Activated naive CD4-positive, alpha-beta T cell treated with anti-CD3 and anti-CD28 coated beads, Interleukin-2, amount 10 ng/mL, durations not matched to agents 7 days and 5 days (primary cell): ENCODE measurements around the gene CMC2.

Source experiments
- CTCF ChIA-PET: fragments of 350-600 bp; sonication (Branson Sonifier 250); formaldehyde crosslinking; loops from one replicate; lab custom pipeline; 2021; ENCODE audit warnings: antibody characterized with exemption; lab: Charles Lee
- DNase-seq: peaks from one replicate; pipeline ENCODE4 v3.0.0-alpha.2; 2020
- H3K27ac Mint-ChIP-seq: one replicate; pipeline ENCODE4 v1.8.0; 2021; ENCODE audit warnings: mild to moderate bottlenecking, moderate library complexity, mixed read lengths
- H3K27me3 Mint-ChIP-seq: one replicate; pipeline ENCODE4 v1.8.0; 2021; ENCODE audit warnings: mild to moderate bottlenecking, mixed read lengths
- H3K36me3 Mint-ChIP-seq: one replicate; pipeline ENCODE4 v1.8.0; 2021; ENCODE audit warnings: mixed read lengths
- H3K4me1 Mint-ChIP-seq: one replicate; pipeline ENCODE4 v1.8.0; 2021; ENCODE audit warnings: mixed read lengths
- H3K4me3 Mint-ChIP-seq: one replicate; pipeline ENCODE4 v1.8.0; 2021; ENCODE audit warnings: mild to moderate bottlenecking, moderate library complexity, mixed read lengths
- H3K9me3 Mint-ChIP-seq: one replicate; pipeline ENCODE4 v1.8.0; 2021; ENCODE audit warnings: mixed read lengths

Gene CMC2

GRCh38 chr16:80993834-80994233, 12.9 kb downstream of the CMC2 start:
- CTCF ChIA-PET, result interaction anchor here (1.1 to 1.8 kb wide), 3 partner anchors 11 to 185 kb away, joined by 3 to 6 read pairs (median 5); no protein-coding TSS in a partner anchor
- DNase-seq, result no peak
- Mint-ChIP-seq H3K36me3 (peaks cover 47% of the 10 kb centered on the region), H3K27me3 (no peaks in the 10 kb centered on the region), H3K27ac (no peak overlapping the region), H3K4me1 (peaks cover 40% of the 10 kb centered on the region), H3K9me3 (no peaks in the 10 kb centered on the region), H3K4me3 (no peak overlapping the region)

- H3K27me3 Mint-ChIP-seq, result no peaks in the 10 kb centered on the region
- H3K36me3 Mint-ChIP-seq, result peaks cover 46% of the 10 kb centered on the region
- H3K27ac Mint-ChIP-seq, result no peak overlapping the region
- no peaks in the 10 kb centered on the region for H3K9me3 Mint-ChIP-seq
- no peak for DNase-seq
- H3K4me1 Mint-ChIP-seq, result peaks cover 34% of the 10 kb centered on the region
- CTCF ChIA-PET, result interaction anchor here (1.1 to 1.8 kb wide), 3 partner anchors 11 to 185 kb away, joined by 3 to 6 read pairs (median 5); no protein-coding TSS in a partner anchor
- H3K4me3 Mint-ChIP-seq, result no peak overlapping the region
Observed at GRCh38 chr16:80993307-80993706, 13.4 kb downstream of the CMC2 start.

- CTCF ChIA-PET, result interaction anchor here (1.6 to 1.8 kb wide), 2 partner anchors 12 to 18 kb away, joined by 5 to 6 read pairs; no protein-coding TSS in a partner anchor
- H3K27ac Mint-ChIP-seq, result no peak overlapping the region
- no peak for DNase-seq
- H3K27me3 Mint-ChIP-seq, result no peaks in the 10 kb centered on the region
- peaks cover 29% of the 10 kb centered on the region for H3K4me1 Mint-ChIP-seq
- H3K9me3 Mint-ChIP-seq, result no peaks in the 10 kb centered on the region
- H3K4me3 Mint-ChIP-seq, result no peak overlapping the region
- peaks cover 46% of the 10 kb centered on the region for H3K36me3 Mint-ChIP-seq
Observed at GRCh38 chr16:80992676-80993293, 13.9 kb downstream of the CMC2 start.

GRCh38 chr16:80991792-80992430, 14.8 kb downstream of the CMC2 start:
- peaks cover 52% of the 10 kb centered on the region for H3K36me3 Mint-ChIP-seq
- CTCF ChIA-PET, result no interaction called here
- peaks cover 24% of the 10 kb centered on the region for H3K4me1 Mint-ChIP-seq
- H3K27ac Mint-ChIP-seq, result no peak overlapping the region
- no peak for DNase-seq
- H3K4me3 Mint-ChIP-seq, result no peak overlapping the region
- no peaks in the 10 kb centered on the region for H3K9me3 Mint-ChIP-seq
- H3K27me3 Mint-ChIP-seq, result no peaks in the 10 kb centered on the region

GRCh38 chr16:80990978-80991377, 15.7 kb downstream of the CMC2 start:
- no peak for DNase-seq
- Mint-ChIP-seq H3K9me3 (no peaks in the 10 kb centered on the region), H3K4me3 (no peak overlapping the region), H3K27ac (no peak overlapping the region), H3K36me3 (peaks cover 58% of the 10 kb centered on the region), H3K27me3 (no peaks in the 10 kb centered on the region), H3K4me1 (peaks cover 20% of the 10 kb centered on the region)
- CTCF ChIA-PET, result no interaction called here

GRCh38 chr16:80990577-80990976, 16.1 kb downstream of the CMC2 start:
- H3K4me3 Mint-ChIP-seq, result no peak overlapping the region
- no peaks in the 10 kb centered on the region for H3K9me3 Mint-ChIP-seq
- no peaks in the 10 kb centered on the region for H3K27me3 Mint-ChIP-seq
- no peak overlapping the region for H3K27ac Mint-ChIP-seq
- peaks cover 59% of the 10 kb centered on the region for H3K36me3 Mint-ChIP-seq
- CTCF ChIA-PET, result no interaction called here
- DNase-seq, result no peak
- peaks cover 19% of the 10 kb centered on the region for H3K4me1 Mint-ChIP-seq

GRCh38 chr16:80989801-80990200, 16.9 kb downstream of the CMC2 start:
- no peaks in the 10 kb centered on the region for H3K9me3 Mint-ChIP-seq
- no peak overlapping the region for H3K4me3 Mint-ChIP-seq
- H3K27me3 Mint-ChIP-seq, result no peaks in the 10 kb centered on the region
- DNase-seq, result no peak
- CTCF ChIA-PET, result no interaction called here
- peaks cover 19% of the 10 kb centered on the region for H3K4me1 Mint-ChIP-seq
- peaks cover 57% of the 10 kb centered on the region for H3K36me3 Mint-ChIP-seq
- H3K27ac Mint-ChIP-seq, result no peak overlapping the region

GRCh38 chr16:80988756-80989155, 17.9 kb downstream of the CMC2 start:
- H3K4me3 Mint-ChIP-seq, result no peak overlapping the region
- peaks cover 51% of the 10 kb centered on the region for H3K36me3 Mint-ChIP-seq
- CTCF ChIA-PET, result interaction anchor here (1.4 kb wide), 1 partner anchor 16 kb away, joined by 4 read pairs; no protein-coding TSS in a partner anchor
- H3K27me3 Mint-ChIP-seq, result no peaks in the 10 kb centered on the region
- H3K27ac Mint-ChIP-seq, result no peak overlapping the region
- peaks cover 10% of the 10 kb centered on the region for H3K4me1 Mint-ChIP-seq
- H3K9me3 Mint-ChIP-seq, result no peaks in the 10 kb centered on the region
- DNase-seq, result no peak

GRCh38 chr16:80986557-80986956, 20.1 kb downstream of the CMC2 start:
- Mint-ChIP-seq H3K4me3 (no peak overlapping the region), H3K27me3 (no peaks in the 10 kb centered on the region), H3K36me3 (peaks cover 44% of the 10 kb centered on the region), H3K27ac (no peak overlapping the region), H3K9me3 (no peaks in the 10 kb centered on the region), H3K4me1 (peaks cover 5% of the 10 kb centered on the region)
- CTCF ChIA-PET, result interaction anchor here (1.8 kb wide), 1 partner anchor 10 kb away, joined by 5 read pairs; no protein-coding TSS in a partner anchor
- DNase-seq, result no peak

GRCh38 chr16:80985611-80986010, 21.1 kb downstream of the CMC2 start:
- peaks cover 44% of the 10 kb centered on the region for H3K36me3 Mint-ChIP-seq

GRCh38 chr16:80984124-80984892, 22.4 kb downstream of the CMC2 start:
- no peak overlapping the region for H3K27ac Mint-ChIP-seq
- no peak overlapping the region for H3K4me3 Mint-ChIP-seq
- peaks cover 5% of the 10 kb centered on the region for H3K4me1 Mint-ChIP-seq
- peaks cover 37% of the 10 kb centered on the region for H3K36me3 Mint-ChIP-seq
- no peak for DNase-seq
- H3K27me3 Mint-ChIP-seq, result no peaks in the 10 kb centered on the region
- CTCF ChIA-PET, result no interaction called here
- H3K9me3 Mint-ChIP-seq, result no peaks in the 10 kb centered on the region

More at GRCh38 chr16:80985611-80986010, 21.1 kb downstream of the CMC2 start:
- Mint-ChIP-seq H3K9me3 (no peaks in the 10 kb centered on the region), H3K27ac (no peak overlapping the region), H3K4me3 (no peak overlapping the region), H3K27me3 (no peaks in the 10 kb centered on the region), H3K4me1 (peaks cover 5% of the 10 kb centered on the region)
- CTCF ChIA-PET, result interaction anchor here (1.1 kb wide), 1 partner anchor 11 kb away, joined by 7 read pairs; no protein-coding TSS in a partner anchor
- DNase-seq, result no peak

- Mint-ChIP-seq H3K4me1 (peaks cover 5% of the 10 kb centered on the region), H3K27ac (no peak overlapping the region), H3K27me3 (no peaks in the 10 kb centered on the region), H3K4me3 (no peak overlapping the region), H3K36me3 (peaks cover 34% of the 10 kb centered on the region), H3K9me3 (no peaks in the 10 kb centered on the region)
- CTCF ChIA-PET, result no interaction called here
- no peak for DNase-seq
Observed at GRCh38 chr16:80982646-80983045, 24.0 kb downstream of the CMC2 start.

GRCh38 chr16:80981103-80981502, 25.6 kb downstream of the CMC2 start:
- Mint-ChIP-seq H3K27me3 (no peaks in the 10 kb centered on the region), H3K36me3 (peaks cover 28% of the 10 kb centered on the region), H3K4me1 (peaks cover 2% of the 10 kb centered on the region), H3K9me3 (no peaks in the 10 kb centered on the region), H3K4me3 (no peak overlapping the region), H3K27ac (no peak overlapping the region)
- DNase-seq, result no peak
- CTCF ChIA-PET, result interaction anchor here (0.5 kb wide), 1 partner anchor 1379 kb away, joined by 3 read pairs; no protein-coding TSS in a partner anchor

GRCh38 chr16:80976946-80977345, 29.7 kb downstream of the CMC2 start:
- no peak for DNase-seq
- Mint-ChIP-seq H3K9me3 (no peaks in the 10 kb centered on the region), H3K27ac (no peak overlapping the region), H3K4me3 (no peak overlapping the region), H3K4me1 (no peaks in the 10 kb centered on the region), H3K36me3 (peaks cover 37% of the 10 kb centered on the region), H3K27me3 (no peaks in the 10 kb centered on the region)
- CTCF ChIA-PET, result no interaction called here
